GM21367 (cell line): ENCODE results near the gene P2RX2.

Experiments used
- ATAC-seq: cut with Tn5 transposase; IDR thresholded peaks from one replicate; pipeline ENCODE4 v1.9.1; 2021; ENCODE audit not compliant: unreplicated experiment

The P2RX2 gene

DNA sequence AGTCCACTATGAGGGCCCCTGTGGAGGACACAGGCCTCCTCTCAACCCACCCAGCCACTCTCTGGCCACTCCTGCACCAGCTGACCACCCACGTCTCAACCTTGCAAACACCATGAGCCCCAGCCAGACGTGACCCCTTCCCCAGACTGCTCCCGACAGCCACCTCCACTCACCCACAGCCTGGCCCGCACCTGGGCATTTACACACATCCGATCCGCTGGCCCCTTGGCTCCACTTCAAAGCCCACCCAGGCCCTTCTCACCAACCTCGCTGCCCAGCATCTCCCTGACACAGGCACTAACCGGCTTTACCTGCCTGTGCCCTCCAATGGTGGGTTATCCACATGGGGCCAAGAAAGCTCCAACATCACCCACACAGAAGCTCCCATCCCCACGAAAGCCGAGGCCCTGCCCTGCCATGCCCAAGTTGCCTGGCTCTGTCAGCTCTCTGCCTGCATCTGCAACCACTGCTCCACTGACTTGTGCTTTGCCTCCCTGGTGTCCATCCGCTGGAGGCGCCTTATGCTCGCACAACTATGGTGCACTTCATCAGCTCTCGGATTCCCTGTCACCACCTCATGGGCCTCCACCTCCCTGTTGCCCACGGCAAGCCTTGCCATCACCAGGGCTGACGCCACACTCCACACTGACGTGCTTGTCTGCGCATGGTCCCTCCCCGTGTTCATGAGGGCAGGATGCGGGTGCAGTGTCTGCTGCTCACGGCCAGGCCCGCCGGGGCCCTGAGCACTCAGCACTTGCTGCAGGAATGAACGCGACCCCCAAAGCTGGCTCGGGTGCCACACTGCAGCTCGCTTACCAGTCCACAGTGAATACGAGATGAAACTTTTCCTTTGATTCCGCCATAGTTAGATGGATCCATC, 16.7 kb downstream of the P2RX2 start:
- no peak for ATAC-seq

DNA sequence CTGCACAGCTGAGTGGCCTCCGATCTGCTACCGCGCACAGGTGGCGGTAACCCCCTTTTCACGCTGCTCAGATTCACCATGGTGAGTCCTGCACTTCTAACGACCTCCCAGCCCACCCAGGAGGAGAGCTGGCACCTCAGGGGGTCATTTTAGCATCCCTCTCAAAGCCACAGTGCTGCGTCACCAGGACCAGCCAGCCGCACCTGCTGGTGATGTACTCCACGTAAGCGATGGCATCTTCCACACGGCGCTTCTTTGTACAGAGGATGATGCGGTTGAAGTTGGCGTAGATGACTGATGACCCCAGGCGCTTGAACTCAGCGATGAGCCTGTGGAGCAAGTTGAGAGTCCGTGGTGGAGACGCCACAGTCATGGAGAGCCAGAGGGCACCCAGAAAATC, 19.2 kb downstream of the P2RX2 start:
- ATAC-seq = no peak

DNA sequence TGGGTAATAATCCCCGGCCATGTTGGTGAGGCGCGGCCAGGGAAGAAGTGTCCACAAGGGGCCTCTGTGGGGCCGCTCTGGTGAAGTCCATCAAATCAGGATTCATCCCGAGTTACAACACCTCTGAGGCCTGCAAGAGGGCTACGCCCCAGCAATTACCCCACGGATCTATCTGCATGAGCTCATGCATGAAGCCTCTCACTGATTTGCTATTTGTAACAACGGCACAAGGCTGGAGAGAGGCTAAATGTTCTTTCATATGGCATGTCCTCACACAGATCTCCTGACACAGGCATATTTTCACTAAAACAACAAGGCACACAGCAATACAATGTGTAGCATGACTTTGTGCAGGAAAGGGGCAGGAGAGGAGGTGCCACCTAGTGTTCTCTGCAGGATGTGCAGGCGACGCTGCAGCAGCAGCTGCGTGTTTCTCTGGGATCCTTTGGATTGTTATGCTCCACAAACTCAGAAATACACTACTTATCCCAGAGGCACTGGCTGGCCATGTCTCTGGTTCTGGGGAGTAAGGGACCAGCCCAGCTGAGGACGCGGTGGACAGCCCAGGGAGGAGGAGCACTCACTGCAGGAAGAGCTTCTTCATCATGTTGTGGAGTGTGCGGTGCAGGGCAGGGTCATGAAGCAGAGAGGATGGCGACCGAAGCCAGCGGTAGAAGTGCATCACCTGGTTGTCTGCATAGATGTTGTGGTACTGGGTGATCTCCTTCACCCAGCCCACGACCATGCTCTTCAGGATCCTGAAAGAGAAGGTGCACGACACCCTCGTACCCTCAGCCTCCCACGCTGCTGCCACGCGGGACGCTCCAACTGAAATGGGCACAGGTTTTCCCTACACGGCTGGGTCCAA, 20.2 kb downstream of the P2RX2 start:
- ATAC-seq = no peak

DNA sequence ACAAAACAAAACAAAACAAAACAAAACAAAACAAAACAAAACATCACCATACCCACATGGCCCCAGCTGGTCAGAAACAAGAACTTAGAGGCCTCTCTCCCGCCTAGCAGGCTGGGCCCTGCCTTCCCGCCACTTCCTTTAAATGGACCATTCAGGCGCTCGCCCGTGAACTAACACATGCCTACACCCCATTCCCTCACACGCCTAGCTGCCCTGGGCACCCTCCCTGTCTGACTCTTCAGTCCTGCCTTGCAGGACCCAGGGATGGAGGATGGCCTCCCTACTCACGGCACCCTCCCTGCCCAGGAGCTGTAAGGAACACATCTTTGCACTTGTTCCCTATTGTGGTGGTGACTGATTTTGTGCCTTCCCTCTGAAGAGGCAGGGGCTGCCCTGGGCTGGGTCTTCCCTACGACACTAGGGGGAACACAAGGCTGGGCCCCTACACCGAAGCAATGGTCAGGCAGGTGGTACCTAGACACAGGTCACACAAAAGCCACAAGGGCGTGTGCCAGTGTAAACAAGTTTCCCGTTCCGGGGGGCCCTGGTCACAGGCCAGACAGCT, 21.5 kb downstream of the P2RX2 start:
- ATAC-seq = no peak

DNA sequence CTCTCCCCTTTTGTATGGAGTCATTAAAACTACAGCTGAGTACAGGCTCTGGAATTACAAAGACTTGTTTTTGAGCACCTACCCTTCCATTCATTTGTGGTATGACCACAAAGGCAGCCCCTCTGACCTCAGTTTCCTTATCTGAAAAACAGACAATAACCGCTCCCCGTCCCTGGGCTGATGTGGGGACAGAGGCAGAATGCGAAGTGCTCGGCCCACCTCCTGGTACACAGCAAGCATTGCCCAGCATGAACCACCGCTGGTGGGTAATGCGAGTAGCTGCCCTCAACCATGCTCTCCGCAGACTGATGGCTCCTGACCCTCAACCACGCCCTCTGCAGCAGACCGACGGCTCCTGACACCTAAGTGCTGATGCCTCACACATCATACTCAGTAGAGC, 22.4 kb downstream of the P2RX2 start:
- no peak for ATAC-seq

DNA sequence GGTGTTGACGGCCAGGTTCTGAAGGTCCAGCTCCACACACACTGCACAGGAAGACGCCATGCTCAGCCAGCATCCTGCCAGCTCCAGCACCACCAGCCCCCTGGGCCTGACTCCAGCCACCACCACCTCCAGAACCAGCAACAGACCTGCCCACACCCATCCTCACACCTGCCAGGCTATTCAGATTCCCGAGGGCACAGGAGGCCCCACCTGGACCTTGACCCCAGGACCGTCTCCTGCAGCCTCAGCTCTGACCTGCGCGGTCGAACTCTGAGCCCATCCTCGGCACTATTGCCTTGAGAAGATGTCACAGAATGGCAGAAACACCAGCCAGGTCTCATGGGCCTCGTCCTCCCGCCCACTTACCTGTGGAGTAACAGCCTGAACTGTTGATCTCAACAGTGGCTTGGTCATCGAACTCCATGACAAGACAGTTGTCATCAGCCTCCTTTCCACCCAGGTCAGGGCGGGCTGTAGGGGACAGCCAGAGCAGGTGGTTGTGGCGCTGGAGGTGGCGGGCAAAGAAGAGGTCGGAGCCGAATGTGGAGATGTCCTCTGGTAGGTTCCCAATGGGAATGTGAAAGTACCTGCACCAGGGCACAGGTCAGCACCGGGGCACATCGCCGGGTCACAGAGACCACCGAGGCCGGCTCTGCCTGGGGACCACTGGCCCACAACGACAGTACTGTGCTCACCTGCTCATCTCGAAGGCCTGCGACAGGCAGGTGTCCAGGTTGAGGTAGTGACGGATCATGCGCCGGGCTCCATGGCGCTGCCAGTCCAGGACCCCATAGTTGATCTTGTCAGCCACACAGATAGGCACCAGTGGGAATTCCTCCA, 23.5 kb downstream of the P2RX2 start:
- no peak for ATAC-seq

DNA sequence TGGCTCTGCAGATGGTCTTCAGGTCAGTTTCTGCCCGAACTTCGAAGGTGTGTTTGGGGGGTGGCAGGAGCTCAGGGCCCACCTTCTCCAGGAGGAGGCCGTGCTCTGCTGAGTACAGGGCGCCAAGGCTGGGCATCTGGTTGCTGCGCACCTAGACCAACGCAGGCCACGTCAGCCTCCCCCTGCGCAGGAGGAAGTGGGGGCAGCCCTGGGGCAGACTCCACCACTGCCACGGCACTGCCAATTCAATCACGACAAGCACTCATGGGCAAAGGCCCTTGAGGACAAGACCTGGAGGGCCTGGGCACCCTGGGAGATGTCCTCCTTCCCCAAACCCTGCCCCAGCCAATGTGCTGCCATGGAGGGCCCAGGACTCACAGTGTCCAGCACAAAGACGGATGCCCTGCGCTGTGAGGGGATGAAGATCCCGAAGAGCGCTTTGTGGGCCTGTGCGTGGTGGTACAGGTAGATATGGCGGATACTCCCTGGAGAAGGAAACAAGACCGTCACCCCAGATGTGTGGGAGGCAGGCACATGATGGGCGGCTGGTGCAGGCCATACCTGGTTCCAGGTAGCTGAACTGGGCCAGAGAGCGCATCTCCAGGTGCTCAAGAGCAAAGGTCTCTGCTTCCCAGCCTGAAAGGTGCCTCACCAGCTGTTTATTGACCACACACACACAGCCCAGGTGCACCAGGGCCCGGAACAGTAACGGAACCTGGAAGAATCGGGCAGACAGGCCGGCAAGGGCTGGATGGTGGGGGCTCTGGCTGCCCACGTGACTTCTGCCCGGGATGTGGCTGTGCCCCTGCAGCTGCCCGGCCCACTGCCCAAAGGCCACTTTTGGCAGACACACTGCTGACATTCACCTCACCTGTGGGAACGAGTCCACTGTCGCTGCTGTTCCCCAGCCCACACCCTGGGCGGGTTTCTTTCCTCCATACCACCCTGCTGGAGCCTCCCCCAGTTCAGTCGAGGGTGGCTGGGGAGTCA, 24.6 kb downstream of the P2RX2 start:
- ATAC-seq = no peak

DNA sequence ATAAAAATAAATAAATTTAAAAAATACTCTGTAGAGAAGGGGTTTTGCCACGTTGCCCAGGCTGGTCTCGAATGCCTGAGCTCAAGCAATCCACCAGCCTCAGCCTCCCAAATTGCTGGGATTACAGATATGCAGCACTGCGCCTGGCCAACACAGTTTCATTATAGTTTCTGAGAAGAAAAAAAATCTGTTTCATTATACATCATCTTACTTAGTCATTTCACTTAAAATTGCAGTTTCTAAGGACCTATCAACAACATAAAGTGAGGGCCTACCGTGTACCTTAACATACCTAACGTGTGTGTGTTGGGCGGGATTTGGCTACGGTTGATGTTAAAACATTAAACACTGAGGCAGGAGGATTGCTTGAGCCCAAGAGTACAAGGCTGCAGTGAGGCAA, 28.3 kb downstream of the P2RX2 start:
- ATAC-seq = no peak

DNA sequence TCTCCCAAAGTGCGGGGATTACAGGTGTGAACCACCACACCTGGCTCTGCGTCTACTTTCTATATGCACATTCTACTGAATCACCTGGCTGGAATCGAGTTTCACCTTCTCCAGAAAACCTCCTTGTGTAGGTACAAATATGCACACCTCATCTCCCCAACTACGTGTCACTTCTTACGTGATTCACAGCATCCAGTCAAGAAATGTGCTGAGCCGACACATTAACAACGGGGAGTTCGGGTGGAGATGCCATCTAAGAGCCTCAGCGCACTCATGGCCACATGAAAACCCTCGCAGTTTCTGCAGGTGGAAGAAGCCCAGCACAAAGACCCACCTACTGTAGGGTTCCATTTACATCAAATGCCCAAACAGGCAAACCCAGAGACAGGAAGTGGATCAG, 29.3 kb downstream of the P2RX2 start:
- ATAC-seq = no peak

DNA sequence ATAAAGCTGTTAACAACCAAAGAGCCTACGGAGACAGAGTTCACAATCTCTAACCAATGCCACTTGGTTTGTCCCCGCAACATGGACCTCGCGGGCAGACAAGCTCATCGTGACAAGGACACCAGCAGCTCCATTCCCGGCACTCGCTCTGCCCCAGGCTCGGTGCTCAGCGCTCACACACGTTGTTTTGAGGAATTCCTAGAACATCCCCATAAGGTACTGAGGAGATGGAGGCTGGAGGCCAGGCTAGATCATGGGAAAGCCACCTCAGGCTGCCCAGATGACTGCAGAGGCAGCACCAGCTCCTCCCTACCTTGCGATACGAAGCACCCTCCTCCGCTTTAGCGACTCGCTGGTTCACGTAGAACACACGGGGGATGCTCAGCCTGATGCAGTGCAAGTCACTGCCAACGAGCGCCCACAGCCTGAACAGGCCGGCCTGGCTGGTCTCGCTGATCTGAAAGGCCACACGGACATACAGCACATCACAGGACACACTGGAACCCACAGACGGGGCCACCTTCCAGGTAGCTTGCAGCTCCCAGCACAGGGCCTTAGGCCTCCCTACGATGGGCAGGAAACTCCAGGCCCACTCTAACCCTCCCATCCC, 30.1 kb downstream of the P2RX2 start:
- ATAC-seq = no peak

DNA sequence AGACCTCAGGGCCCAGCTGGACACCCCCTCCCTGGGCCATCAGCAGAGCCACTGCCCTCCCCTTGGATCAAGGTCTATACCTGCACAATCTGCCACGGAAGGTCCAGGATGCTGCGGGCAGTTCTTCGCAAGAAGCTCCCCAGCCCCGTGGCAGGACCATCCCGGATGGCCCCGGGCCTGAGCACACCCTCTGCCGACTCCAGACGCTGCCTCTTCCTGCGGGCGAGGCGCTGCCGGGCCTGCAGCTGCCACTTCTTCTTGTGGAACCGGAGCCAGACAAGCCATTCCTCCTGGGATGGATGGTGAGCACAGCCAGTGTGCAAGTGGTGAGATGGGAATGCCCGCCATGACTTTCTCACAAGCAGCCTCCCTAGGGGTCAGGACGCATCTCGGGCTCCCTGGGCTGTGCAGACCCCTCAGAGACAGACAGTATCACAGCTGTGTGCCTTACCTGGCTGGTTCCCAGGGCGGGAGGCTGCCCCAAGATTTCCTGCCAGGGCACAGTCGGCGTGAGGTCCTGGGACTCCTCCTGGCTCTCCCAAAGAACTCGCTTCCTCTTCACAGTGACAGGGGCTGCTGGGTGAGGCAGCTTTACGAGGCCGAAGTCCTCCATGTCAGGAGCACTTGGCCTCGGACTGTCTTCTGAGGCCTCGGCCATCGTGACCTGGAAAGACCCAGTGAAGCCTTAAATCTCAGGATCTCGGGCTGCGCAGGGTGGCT, 30.8 kb downstream of the P2RX2 start:
- ATAC-seq = no peak

DNA sequence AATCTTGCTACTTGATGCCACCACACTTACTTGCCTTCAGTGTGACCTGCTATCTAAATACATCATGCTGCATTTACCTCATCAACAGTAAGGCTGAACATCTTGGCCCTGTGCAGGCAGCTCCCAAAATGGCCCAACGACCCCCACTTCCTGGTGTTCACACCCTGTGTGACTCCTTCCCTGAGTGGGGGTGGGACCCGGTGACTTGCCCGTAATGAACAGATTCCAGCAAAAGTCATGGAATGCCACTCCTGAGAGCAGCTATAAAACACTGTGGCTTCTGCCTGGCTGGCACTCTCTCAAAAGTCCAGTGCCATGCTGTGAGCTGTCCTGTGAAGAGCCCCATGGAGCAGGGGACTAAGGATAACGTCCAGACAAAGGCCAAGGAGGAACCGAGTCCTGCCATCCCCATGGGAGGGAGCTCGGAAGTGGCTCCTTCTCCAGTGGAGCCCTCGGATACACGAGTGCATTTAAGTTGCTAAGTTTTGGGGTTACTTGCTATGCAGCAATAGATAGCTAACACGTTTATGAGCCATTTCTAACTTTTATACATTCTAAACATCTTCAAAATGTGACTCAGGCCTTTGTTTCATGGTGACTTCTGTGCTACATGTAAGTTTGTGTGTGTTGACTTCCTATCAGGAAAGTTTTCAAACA, 33.0 kb downstream of the P2RX2 start:
- no peak for ATAC-seq

DNA sequence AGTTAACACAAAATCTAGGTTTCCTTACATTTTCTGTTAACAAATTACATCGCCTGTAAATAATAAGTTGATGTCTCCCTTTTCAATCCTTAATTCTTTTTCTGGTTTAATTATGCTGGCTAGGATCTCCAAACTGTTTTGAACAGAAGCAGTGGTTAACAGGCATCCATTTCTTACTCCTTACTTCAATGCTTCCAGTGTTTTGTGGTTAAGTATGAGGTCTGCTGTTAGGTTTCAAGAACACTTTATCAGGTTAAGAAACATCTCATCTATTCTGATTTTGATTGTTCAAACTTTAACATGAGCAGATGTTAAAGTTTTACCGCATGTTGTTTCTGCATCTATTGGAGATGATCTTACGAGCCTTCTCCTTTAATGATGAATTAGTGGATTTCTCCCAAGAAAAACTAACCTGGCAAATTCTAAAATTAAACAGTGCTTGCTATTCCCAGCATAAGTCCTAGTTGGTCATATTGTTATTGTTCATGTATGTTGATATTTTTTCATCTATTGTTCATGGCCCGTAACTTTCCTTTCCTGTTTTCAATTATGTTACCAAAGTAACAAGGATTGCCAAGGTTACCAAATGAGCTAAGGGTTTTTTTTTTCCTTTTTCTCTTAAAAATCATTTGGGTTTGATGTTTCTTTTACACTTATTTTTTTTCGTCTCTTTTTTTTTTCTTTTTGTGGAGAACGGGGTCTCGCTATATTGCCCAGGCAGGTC, 35.2 kb downstream of the P2RX2 start:
- ATAC-seq = no peak

DNA sequence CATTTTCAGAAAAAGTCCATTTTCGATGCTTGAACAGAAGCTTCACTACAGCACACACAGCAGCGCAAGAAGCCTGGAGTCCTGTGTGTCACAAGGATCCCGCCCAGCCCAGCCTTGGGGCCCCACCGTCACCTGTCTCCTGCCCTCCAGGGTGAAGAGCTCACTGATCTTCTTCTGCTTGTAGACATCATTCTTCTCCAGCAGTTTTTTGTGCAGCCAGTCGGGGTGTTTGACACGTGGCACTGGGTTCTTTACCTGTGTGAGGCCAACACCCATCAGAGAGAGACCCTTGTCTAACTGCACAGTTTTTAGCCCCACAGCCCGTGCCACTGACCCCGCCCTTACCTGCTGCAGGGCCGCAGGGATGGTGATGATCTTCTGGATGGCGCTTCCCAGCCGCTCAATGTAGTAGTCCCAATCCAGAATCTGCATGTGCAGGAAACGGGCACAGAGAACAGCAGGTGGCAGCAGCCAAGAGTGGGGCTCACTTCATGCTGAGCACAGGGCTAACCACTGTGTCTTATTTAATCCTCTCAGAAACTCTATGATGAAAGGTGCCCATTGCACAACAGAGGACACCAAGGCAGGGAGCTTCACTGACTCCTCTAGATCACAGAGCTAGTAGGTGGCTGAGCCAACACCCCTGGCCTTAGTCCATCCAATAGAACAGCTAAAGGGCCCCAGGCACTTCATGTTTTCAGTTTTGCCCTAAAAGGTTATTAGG, 38.6 kb downstream of the P2RX2 start:
- no peak for ATAC-seq

DNA sequence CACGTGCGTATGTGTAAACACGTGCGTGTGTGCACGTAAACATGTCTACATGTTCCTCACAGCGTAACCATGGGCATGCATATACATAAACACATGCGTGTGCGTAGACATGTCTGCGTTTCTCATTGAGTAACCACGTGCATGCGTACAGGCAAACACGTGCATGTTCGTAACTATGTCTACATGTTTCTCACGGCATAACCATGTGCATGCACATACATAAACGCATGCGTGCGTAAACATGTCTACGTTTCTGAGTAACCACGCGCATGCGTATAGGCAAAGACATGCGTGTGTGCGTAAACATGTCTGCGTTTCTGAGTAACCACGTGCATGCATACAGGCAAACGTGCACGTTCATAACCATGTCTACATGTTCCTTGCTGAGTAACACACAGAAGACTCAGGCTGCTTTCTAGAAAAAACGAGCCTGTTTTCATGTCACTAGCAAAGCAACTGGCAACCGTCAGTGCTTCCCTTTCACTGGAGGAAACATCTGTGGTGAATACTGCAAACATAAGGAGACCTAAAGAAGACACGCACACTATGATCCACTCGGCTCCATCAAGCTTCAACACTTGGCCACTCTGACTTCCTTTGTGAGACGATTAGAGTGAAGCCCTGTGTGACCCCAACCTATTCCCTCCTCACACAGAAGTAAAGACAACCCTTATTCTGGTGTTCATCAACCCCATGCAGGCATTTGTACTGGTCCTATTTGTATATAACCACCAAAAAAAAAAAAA, 39.7 kb downstream of the P2RX2 start:
- no peak for ATAC-seq

DNA sequence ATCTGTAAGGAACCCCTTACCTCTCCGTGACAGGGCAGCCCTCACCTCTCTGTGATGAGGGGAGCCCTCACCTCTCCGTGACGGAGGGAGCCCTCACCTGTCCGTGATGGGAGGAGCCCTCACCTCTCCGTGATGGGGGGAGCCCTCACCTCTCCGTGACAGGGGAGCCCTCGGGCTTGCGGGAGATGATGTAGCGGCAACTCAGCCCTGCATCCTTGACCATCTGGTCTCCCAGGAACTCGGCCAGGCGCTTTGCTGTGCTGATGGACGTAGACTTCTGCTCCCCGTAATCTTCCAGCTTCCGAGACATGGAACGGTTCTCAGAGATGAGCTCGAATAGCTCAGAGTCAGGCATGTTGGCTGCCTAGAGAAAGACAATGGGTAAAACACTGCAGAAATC, 40.6 kb downstream of the P2RX2 start:
- no peak for ATAC-seq
